ENCODE measurements around the gene F7. TPM values are rescaled to one million over a fixed set of nuclear protein-coding genes. Genes with fewer than 3 reads are reported as not detected.

F7 gene
- total and polyA plus RNA-seq, 2 experiments from 2014 or later = 0.83 TPM; not detected in 1

DNA sequence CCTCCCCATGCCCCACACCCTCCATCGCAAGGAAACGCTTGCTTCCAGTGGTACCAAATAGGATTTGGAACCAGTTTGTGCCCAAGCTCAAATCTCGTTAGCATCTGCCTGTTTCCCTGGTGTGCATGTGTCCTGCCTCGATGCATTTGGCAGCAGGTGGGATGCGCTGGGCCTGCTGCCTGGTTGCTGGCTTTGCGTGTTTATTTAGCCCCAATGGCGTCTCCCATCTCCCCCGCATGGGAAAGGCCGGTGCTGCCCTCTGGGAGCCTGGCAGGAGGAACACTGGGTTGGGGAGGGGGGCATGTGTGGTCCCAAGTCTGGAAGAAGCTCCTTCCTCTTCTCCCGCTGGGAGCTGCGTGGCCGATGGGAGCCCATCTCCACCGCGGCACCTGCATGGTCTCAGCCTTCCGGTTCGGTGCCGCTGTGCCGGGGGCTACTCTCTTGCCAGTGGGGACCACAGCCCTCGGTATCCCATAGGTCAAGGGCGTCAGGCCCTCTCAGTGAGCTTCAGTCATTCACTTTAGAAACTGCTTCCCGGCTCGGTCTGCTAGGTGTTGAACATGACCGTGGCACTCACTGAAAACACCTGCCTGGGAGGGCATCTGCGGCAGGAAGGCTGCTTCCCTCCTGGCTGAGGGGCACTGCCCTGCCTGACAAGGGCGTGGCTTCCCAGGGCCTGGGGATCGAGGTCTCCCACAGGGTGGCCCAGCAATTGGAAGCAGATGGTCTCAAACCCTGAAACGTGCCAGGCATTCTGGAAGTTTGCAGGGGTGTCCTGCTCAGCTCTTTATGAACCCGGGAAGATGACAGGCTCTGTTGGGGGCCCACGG, 11.8 kb upstream of the F7 start:
- H3K36me3 ChIP-seq = no peaks in the 10 kb centered on the region
- no peak overlapping the region for H3K27ac ChIP-seq
- no peak overlapping the region for H3K4me3 ChIP-seq
- H3K27me3 ChIP-seq = peaks cover 5% of the 10 kb centered on the region
- H3K4me1 ChIP-seq (ENCODE audit: low read depth) = no peaks in the 10 kb centered on the region
- no peaks in the 10 kb centered on the region for H3K9me3 ChIP-seq (ENCODE audit: low read depth)
- TF ChIP-seq, protein P1, sequence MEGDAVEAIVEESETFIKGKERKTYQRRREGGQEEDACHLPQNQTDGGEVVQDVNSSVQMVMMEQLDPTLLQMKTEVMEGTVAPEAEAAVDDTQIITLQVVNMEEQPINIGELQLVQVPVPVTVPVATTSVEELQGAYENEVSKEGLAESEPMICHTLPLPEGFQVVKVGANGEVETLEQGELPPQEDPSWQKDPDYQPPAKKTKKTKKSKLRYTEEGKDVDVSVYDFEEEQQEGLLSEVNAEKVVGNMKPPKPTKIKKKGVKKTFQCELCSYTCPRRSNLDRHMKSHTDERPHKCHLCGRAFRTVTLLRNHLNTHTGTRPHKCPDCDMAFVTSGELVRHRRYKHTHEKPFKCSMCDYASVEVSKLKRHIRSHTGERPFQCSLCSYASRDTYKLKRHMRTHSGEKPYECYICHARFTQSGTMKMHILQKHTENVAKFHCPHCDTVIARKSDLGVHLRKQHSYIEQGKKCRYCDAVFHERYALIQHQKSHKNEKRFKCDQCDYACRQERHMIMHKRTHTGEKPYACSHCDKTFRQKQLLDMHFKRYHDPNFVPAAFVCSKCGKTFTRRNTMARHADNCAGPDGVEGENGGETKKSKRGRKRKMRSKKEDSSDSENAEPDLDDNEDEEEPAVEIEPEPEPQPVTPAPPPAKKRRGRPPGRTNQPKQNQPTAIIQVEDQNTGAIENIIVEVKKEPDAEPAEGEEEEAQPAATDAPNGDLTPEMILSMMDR (IDR thresholded peaks at IDR 0.05; ENCODE audit: low read depth, low read length) = no peak
- no peak for DNase-seq (ENCODE audit: low read depth in 1 of 2, low spot score in 1 of 2)

GRCh38 chr13:113094410-113094800, 11.2 kb upstream of the F7 start:
- no peaks in the 10 kb centered on the region for H3K4me1 ChIP-seq (ENCODE audit: low read depth)
- peaks cover 5% of the 10 kb centered on the region for H3K27me3 ChIP-seq
- DNase-seq (ENCODE audit: low read depth in 1 of 2, low spot score in 1 of 2) = no peak
- H3K36me3 ChIP-seq = no peaks in the 10 kb centered on the region
- no peak overlapping the region for H3K4me3 ChIP-seq
- H3K9me3 ChIP-seq (ENCODE audit: low read depth) = no peaks in the 10 kb centered on the region
- H3K27ac ChIP-seq = no peak overlapping the region
- TF ChIP-seq, protein P1 (IDR thresholded peaks at IDR 0.05; ENCODE audit: low read depth, low read length) = no peak

- TF ChIP-seq, protein P1 (IDR thresholded peaks at IDR 0.05; ENCODE audit: low read depth, low read length) = no peak
- no peaks in the 10 kb centered on the region for H3K4me1 ChIP-seq (ENCODE audit: low read depth)
- DNase-seq (ENCODE audit: low read depth in 1 of 2, low spot score in 1 of 2) = no peak
- no peak overlapping the region for H3K27ac ChIP-seq
- H3K9me3 ChIP-seq (ENCODE audit: low read depth) = no peaks in the 10 kb centered on the region
- H3K4me3 ChIP-seq = no peak overlapping the region
- no peaks in the 10 kb centered on the region for H3K36me3 ChIP-seq
- H3K27me3 ChIP-seq = peaks cover 5% of the 10 kb centered on the region
Measured at GRCh38 chr13:113095146-113096051, 10.2 kb upstream of the F7 start.

GRCh38 chr13:113096052-113096744, 9.4 kb upstream of the F7 start:
- Histone ChIP-seq H3K9me3 (ENCODE audit: low read depth) (no peaks in the 10 kb centered on the region), H3K36me3 (no peaks in the 10 kb centered on the region), H3K4me3 (no peak overlapping the region), H3K4me1 (ENCODE audit: low read depth) (no peaks in the 10 kb centered on the region), H3K27me3 (peaks cover 3% of the 10 kb centered on the region), H3K27ac (no peak overlapping the region)
- no peak for DNase-seq (ENCODE audit: low read depth in 1 of 2, low spot score in 1 of 2)
- TF ChIP-seq, protein P1 (IDR thresholded peaks at IDR 0.05; ENCODE audit: low read depth, low read length) = no peak

DNA sequence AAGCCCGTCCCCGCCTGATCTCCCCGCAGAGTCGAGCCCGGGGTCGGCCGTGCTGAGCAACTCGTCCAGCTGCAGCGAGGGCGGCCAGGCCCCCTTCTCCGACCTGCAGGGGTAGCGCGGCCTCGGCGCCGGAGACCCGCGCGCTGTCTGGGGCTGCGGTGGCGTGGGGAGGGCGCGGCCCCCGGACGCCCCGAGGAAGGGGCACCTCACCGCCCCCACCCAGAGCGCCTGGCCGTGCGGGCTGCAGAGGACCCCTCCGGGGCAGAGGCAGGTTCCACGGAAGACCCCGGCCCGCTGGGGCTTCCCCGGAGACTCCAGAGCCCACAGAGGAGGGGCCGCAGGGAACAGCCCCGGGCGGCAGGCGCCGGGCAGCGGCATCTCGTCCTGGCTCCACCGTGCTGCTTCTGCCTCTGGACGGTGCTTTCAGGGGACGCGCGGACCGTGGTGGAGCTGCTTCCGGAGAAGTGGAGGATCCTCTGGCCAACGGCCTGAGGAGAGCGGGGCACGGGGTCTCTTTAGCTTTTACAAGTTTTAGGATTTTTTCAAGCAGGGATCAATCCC, 8.8 kb upstream of the F7 start:
- TF ChIP-seq, protein P1 (IDR thresholded peaks at IDR 0.05; ENCODE audit: low read depth, low read length) = no peak
- DNase-seq (ENCODE audit: low read depth in 1 of 2, low spot score in 1 of 2) = no peak

More for the DNA sequence above, 8.8 kb upstream of the F7 start:
- no peaks in the 10 kb centered on the region for H3K9me3 ChIP-seq (ENCODE audit: low read depth)
- peaks cover 3% of the 10 kb centered on the region for H3K27me3 ChIP-seq
- no peak overlapping the region for H3K27ac ChIP-seq
- H3K4me3 ChIP-seq = no peak overlapping the region
- no peaks in the 10 kb centered on the region for H3K36me3 ChIP-seq
- H3K4me1 ChIP-seq (ENCODE audit: low read depth) = no peaks in the 10 kb centered on the region

Data from cardiac muscle cell (in vitro differentiated cells and primary cell).